Measurements from ENCODE around the gene TLN1.

DNA sequence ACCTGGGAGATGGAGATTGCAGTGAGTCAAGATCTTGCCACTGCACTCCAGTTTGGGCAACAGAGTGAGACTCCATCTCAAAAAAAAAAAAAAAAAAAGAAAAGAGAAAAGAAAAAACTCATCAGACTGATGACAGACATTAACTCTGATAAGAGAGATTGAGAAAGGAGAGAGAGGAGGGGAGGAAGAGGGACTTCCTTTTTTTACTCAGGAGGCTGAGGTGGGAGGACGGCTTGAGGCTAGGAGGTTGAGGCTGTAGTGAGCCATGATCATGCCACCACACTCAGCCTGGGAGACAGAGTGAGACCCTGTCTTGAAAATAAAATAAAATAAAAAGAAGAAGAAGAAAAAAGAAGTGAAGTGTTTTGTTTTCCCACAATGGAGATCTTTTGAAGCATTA, 31.8 kb upstream of the TLN1 start:
- TF ChIP-seq CTCF (IDR thresholded peaks at IDR 0.05) (no peak), TCF7L2 (IDR thresholded peaks at IDR 0.05; ENCODE audit: low read depth, low read length) (no peak), SIN3A (IDR thresholded peaks at IDR 0.05; ENCODE audit: borderline replicate concordance, insufficient read depth, low read depth, low read length) (no peak), POLR2AphosphoS5 (IDR thresholded peaks at IDR 0.05; ENCODE audit: low read depth, low read length) (no peak), REST (IDR thresholded peaks at IDR 0.05; ENCODE audit: insufficient read depth in 1 of 2, low read depth in 2 of 2, low read length in 1 of 2) (no peak)

Data from Panc1 (cell line).